SH-SY5Y (cell line): ENCODE results near the gene IFNAR2.

Experiments used
- GATA2 ChIP-seq: IDR thresholded peaks from 2 replicates; pipeline ENCODE4 v1.6.1; 2011; ENCODE audit warnings: mild to moderate bottlenecking, low read depth, low read length
- GATA3 ChIP-seq: IDR thresholded peaks from 2 replicates; pipeline ENCODE4 v1.6.1; 2011; ENCODE audit warnings: low read depth, mild to moderate bottlenecking, low read length, moderate library complexity

GRCh38 chr21:33265664-33266049, 35.9 kb downstream of the IFNAR2 start:
- TF ChIP-seq GATA3: no peak
- TF ChIP-seq GATA2: no peak
